22Rv1 (cell line): ENCODE data around the gene UQCR10.

Experiments
- H3K27ac ChIP-seq: fragments of 450-650 bp; 2 replicates; pipeline ENCODE4 v1.5.1; 2017
- CTCF ChIP-seq: fragments of 450-650 bp; IDR thresholded peaks from 2 replicates; pipeline ENCODE4 v1.5.1; 2017; ENCODE audit warnings: mild to moderate bottlenecking
- ZFX ChIP-seq: fragments of 450-650 bp; IDR thresholded peaks from 2 replicates; pipeline ENCODE4 v1.6.1; 2017; ENCODE audit warnings: antibody characterized with exemption, borderline replicate concordance

The UQCR10 gene

GRCh38 chr22:29819501-29819900, 52.3 kb downstream of the UQCR10 start:
- H3K27ac ChIP-seq = no peak overlapping the region
- TF ChIP-seq ZFX (no peak), CTCF (no peak)
